Transverse colon (tissue), 4 donors: ENCODE results near the gene SEMA3C. TPM values are rescaled to one million over a fixed set of nuclear protein-coding genes. Genes with fewer than 3 reads are reported as not detected.

ENCODE experiments used
- DNase-seq: peaks from one replicate; pipeline ENCODE4 v3.0.0-alpha.2; 2019
- H3K27ac ChIP-seq, 4 donors: fragments of 200-600 bp; sonication (generic); 2 replicates each; pipeline ENCODE4 v1.5.1; 2016 to 2018; ENCODE audit warnings: inconsistent platforms in 4 of 4
- H3K27me3 ChIP-seq: fragments of 200-600 bp; sonication (generic); 2 replicates; pipeline ENCODE4 v1.5.1; 2017; ENCODE audit warnings: inconsistent platforms
- H3K36me3 ChIP-seq, 4 donors: fragments of 200-600 bp; sonication (generic); 2 replicates each; pipeline ENCODE4 v1.5.1; 2017 to 2019; ENCODE audit warnings: inconsistent platforms in 4 of 4
- H3K4me1 ChIP-seq, 4 donors: fragments of 200-600 bp; sonication (generic); 2 replicates each; pipeline ENCODE4 v1.5.1; 2017 to 2020; ENCODE audit warnings: inconsistent platforms in 4 of 4
- H3K4me3 ChIP-seq, 4 donors: fragments of 200-600 bp; sonication (generic); 1 replicate in 1 of 4; 2 replicates in 3 of 4; pipeline versions ENCODE4 v1.5.1 to v1.6.1; 2017 to 2019; ENCODE audit warnings: inconsistent platforms in 4 of 4
- H3K9me3 ChIP-seq, 2 donors: fragments of 200-600 bp; sonication (generic); 2 replicates each; pipeline ENCODE4 v1.5.1; 2017 to 2019; ENCODE audit warnings: inconsistent platforms in 2 of 2
- CTCF ChIP-seq, 5 experiments: fragments of 200-600 bp in 3 of 5; fragments of 450-650 bp in 2 of 5; sonication (generic) in 3 of 5; IDR thresholded peaks; 1 replicate in 2 of 5; 2 replicates in 3 of 5; pipeline ENCODE4 v1.5.1; 2016 to 2017; ENCODE audit warnings: antibody characterized with exemption in 5 of 5, inconsistent platforms in 3 of 5, mild to moderate bottlenecking in 2 of 5, moderate library complexity in 1 of 5
- EP300 ChIP-seq: sonication (generic); formaldehyde crosslinking; IDR thresholded peaks from one replicate; pipeline ENCODE4 v1.6.1; 2017; ENCODE audit warnings: antibody characterized with exemption, low read depth
- POLR2A ChIP-seq: fragments of 450-650 bp; IDR thresholded peaks from one replicate; pipeline ENCODE4 v1.6.1; 2016; ENCODE audit warnings: antibody characterized with exemption, mild to moderate bottlenecking, moderate library complexity
- POLR2AphosphoS5 ChIP-seq, 3 donors: sonication (generic); formaldehyde crosslinking; IDR thresholded peaks; one replicate each; pipeline ENCODE4 v1.6.1; 2016; ENCODE audit warnings: antibody characterized with exemption in 3 of 3
- WGBS, 2 donors: methylation state at CpG; one replicate each; pipeline ENCODE4 v1.1.5; 2018; ENCODE audit warnings: low coverage in 1 of 2; 5-methylcytosine and 5-hydroxymethylcytosine counted together
- in situ Hi-C, 4 donors: fragments of 200-750 bp; cut with MboI; loops; one replicate each; pipeline versions ENCODE4 v1.15.0 to v1.15.1; 2017; ENCODE audit warnings: low sequenced_read_pairs in 3 of 4, low pct_ligation_motif_present in 1 of 4, low pct_unique_long_range_greater_than_20kb in 1 of 4
- intact Hi-C: fragments of 100-400 bp; cut with DNase I; formaldehyde crosslinking; loops from one replicate; pipeline ENCODE4 v1.15.1; 2023; ENCODE audit warnings: low total_unique reads
- total RNA-seq, 4 donors: library from RNA; depleted of rRNA; stranded (reverse); fragments of >200 nt; gene quantifications; one replicate each; pipeline ENCODE4 v1.1.0, GENCODE V29; 2016

The SEMA3C gene
- total RNA-seq, 4 donors from 2014 or later, result 34.0 to 83.8 (median 79.9) TPM

- no peak for TF ChIP-seq CTCF (IDR thresholded peaks at IDR 0.05)
- TF ChIP-seq POLR2AphosphoS5 (IDR thresholded peaks at IDR 0.05), result no peak
- no peak for TF ChIP-seq POLR2A
- TF ChIP-seq EP300, result no peak
- Histone ChIP-seq H3K9me3 (no peaks in the 10 kb centered on the region), H3K27ac (no peak overlapping the region), H3K4me3 (no peak overlapping the region), H3K27me3 (no peaks in the 10 kb centered on the region), H3K4me1 (peaks cover 0 to 11% (median 4%) of the 10 kb centered on the region in 4 donors), H3K36me3 (no peaks in the 10 kb centered on the region)
- in situ Hi-C loops, result no loop called here
- DNase-seq, result no peak
- intact Hi-C loops, result no loop called here
Measured at GRCh38 chr7:80946858-80947257, 28.0 kb upstream of the SEMA3C start.

- in situ Hi-C loops (no loop called here), intact Hi-C loops (no loop called here)
- no peak for DNase-seq
- H3K9me3 ChIP-seq, result no peaks in the 10 kb centered on the region
- TF ChIP-seq POLR2A (no peak), CTCF (IDR thresholded peaks at IDR 0.05) (no peak), EP300 (no peak), POLR2AphosphoS5 (IDR thresholded peaks at IDR 0.05) (no peak)
- peaks cover 0 to 20% (median 12%) of the 10 kb centered on the region in 4 donors for H3K4me1 ChIP-seq
- no peak overlapping the region for H3K4me3 ChIP-seq
- H3K36me3 ChIP-seq, result no peaks in the 10 kb centered on the region
- H3K27me3 ChIP-seq, result no peaks in the 10 kb centered on the region
- 76% methylated on average over 2 of the region's 2 CpGs for WGBS, 2 donors
- no peak overlapping the region for H3K27ac ChIP-seq
Measured at GRCh38 chr7:80945976-80946375, 27.1 kb upstream of the SEMA3C start.

DNA sequence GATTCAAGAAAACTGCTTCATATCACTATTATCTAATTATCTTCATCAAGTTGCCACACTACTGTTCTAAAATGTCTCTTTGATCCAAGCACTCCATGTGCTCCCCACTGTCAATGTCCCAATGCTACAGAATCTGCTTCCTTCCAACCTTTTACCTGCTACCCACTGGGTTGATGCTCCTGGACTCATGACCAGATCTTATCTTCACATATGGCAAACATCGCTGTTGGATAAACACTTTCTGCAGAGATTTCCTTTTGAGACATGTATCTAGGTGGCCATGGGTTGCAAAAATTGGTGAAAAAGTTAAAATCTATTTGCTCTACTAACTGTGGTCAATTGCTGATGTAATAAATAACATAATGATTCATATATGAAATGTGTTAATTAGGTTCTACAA, 24.5 kb upstream of the SEMA3C start:
- in situ Hi-C loops, result no loop called here
- 88 to 91% methylated on average over 1 of the region's 1 CpG for WGBS, 2 donors
- H3K4me3 ChIP-seq, result no peak overlapping the region
- H3K27me3 ChIP-seq, result no peaks in the 10 kb centered on the region
- TF ChIP-seq POLR2AphosphoS5 (IDR thresholded peaks at IDR 0.05), result no peak
- intact Hi-C loops, result no loop called here
- H3K36me3 ChIP-seq, result no peaks in the 10 kb centered on the region
- H3K4me1 ChIP-seq, result peaks cover 0 to 27% (median 17%) of the 10 kb centered on the region in 4 donors
- DNase-seq, result no peak
- no peak overlapping the region for H3K27ac ChIP-seq
- no peaks in the 10 kb centered on the region for H3K9me3 ChIP-seq

GRCh38 chr7:80942261-80943041, 23.6 kb upstream of the SEMA3C start:
- H3K27me3 ChIP-seq, result no peaks in the 10 kb centered on the region
- no peaks in the 10 kb centered on the region for H3K9me3 ChIP-seq
- in situ Hi-C loops (no loop called here), intact Hi-C loops (no loop called here)
- no peak overlapping the region for H3K4me3 ChIP-seq
- DNase-seq, result peak; percentile 31
- H3K27ac ChIP-seq, result peak overlapping the region; percentile 52 to 77 (median 61)
- no peaks in the 10 kb centered on the region for H3K36me3 ChIP-seq
- no peak for TF ChIP-seq EP300
- TF ChIP-seq POLR2A, result no peak
- no peak for TF ChIP-seq CTCF (IDR thresholded peaks at IDR 0.05)
- peak in 2 of 3 donors; percentile 17 to 42 for TF ChIP-seq POLR2AphosphoS5 (IDR thresholded peaks at IDR 0.05)
- peaks cover 0 to 27% (median 17%) of the 10 kb centered on the region in 4 donors for H3K4me1 ChIP-seq
- WGBS, 2 donors, result 49 to 58% methylated on average over 1 to 2 of the region's 2 CpGs
